Measurements from ENCODE around the gene SPOCD1.
"Not testable (repeated sequence)": the region's sequence is repeated elsewhere in the genome, so short reads cannot be mapped to it uniquely, and the experiment has no call there.

SPOCD1 gene

DNA sequence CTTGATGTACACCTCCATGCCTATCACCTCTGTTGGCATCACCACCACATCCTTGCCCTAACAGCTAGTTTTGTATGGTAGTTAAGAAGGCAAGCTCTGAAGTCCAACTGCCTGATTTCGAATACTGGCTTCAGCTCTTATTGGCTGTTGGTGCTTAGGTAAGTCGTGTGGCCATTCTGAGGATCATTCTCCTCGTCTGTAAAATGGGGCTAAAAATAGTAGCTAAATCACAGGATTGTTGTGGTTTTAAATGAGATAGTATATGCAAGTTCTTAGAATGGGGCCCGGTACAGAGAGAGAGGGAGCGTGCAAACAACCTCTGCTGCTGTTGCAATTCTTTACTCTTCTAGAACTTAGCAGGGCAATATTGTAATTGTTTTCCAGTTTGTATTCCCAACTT, 20.8 kb upstream of the SPOCD1 start:
- DNase-seq (ENCODE audit: low spot score in 2 of 2) = no peak
- Mint-ChIP-seq H3K27ac (peak overlapping the region; percentile 33), H3K36me3 (no peaks in the 10 kb centered on the region), H3K9me3 (no peaks in the 10 kb centered on the region), H3K4me3 (no peak overlapping the region), H3K4me1 (peaks cover 12% of the 10 kb centered on the region)
- no peak for ATAC-seq

DNA sequence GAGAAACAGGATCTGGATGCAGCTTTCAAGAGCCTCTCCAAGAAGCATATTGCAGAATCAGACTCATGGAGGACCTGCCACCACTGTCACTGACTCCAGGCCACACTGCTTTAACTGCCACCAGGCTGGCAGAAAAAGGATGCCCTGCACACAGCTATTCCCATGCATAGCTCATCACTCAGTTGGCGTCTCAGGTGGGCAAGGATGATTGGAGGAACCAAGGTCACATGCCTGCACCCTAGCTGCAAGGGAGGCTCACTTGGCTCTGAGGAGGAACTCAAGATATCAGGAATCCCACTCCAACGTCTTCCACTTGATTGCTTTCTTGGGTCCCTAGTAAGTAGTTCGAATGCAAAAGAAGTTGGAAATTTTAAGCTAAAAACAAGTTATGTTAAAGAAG, 19.6 kb upstream of the SPOCD1 start:
- Mint-ChIP-seq H3K4me3 (no peak overlapping the region), H3K36me3 (no peaks in the 10 kb centered on the region), H3K4me1 (peaks cover 14% of the 10 kb centered on the region), H3K27ac (no peak overlapping the region), H3K9me3 (no peaks in the 10 kb centered on the region)
- no peak for ATAC-seq
- no peak for DNase-seq (ENCODE audit: low spot score in 2 of 2)

DNA sequence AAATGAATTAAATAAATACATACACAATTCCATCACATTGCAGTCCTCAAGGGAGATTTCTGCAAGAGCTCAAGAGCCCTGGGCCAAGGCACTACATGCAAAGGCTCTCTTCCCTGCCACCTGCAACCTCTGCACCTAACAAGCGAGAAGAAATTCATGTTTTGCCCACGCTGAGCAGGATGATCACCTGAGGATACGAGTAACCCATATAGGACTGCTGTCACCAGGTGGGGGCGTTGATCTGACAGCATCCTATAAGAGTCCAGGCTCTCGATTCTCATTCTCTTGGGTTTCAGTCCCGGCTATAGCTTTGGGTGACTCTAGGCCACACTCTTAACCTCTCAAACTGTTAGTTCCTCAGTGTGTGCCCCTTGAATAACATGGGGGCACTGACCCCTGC, 18.7 kb upstream of the SPOCD1 start:
- Mint-ChIP-seq H3K9me3 (no peaks in the 10 kb centered on the region), H3K4me3 (no peak overlapping the region), H3K4me1 (peaks cover 14% of the 10 kb centered on the region), H3K36me3 (no peaks in the 10 kb centered on the region), H3K27ac (no peak overlapping the region)
- ATAC-seq (no peak), DNase-seq (ENCODE audit: low spot score in 2 of 2) (no peak)

DNA sequence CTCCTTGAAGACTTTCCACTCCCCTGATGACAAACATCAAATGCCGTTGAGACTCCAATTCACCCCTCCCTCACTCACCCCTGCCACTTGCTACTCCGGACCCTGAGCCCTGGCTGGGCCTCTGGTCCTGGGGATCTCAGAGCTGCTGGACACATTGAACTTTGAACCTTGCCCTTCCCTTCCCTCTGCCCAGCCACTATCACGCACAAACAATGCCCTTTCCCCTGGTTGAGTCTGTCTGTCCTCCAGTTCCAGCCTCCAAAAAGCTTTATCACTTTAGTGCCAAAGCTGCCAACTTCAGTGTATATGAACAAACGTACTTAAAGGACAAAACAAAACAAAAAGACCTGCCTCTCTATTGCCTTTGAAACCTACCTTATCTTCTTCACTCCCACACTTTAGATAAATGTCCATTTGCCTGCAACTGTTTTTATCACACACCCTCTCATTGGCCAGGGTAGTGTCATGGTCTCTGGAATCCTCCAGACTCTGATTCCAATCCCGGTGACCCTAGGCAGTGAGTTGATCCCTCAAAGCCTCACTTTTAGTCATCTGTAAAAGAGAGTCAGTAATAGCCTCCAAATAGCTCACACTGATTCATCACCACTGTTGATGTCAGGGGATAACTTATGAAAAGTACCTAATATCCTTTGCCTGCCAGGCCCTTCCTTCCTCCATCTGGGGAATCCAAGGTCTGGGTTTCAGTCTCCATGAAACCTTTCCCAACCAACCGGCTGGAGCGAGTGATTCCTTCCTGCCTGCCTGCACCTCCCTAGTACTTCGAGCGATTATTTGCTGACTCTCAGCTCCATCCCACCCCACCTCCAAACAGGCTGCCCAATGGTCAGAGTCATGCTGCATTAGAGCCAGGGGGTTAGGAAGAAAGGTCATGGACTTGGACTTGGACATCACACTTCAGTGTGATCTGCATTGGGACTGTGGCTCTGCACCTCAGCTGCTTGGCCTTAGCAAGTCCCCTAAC, 15.9 kb upstream of the SPOCD1 start:
- Mint-ChIP-seq H3K27ac (no peak overlapping the region), H3K4me1 (peaks cover 36% of the 10 kb centered on the region), H3K9me3 (no peaks in the 10 kb centered on the region), H3K36me3 (no peaks in the 10 kb centered on the region), H3K4me3 (no peak overlapping the region)
- DNase-seq (ENCODE audit: low spot score in 2 of 2) = no peak
- ATAC-seq = no peak

DNA sequence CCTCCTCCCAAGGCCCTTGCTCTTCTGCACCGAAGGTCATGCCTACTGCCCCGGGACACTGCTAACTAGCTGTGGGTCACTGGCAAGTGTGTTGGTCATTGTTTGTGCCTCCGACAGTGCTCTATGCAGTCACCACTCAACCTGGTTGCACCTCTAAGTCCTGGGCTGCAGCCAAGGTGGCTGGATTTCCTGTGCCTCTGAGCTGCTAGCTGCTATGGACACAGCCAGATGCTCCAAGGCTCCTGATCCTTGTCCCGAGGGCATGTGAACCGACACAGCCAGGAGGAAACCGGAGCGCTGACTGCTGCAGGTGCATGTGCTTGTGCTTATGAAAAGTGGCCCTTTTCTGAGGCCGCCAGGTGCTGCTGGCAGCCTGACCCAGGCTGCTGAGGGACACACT, 14.7 kb upstream of the SPOCD1 start:
- Mint-ChIP-seq H3K27ac (no peak overlapping the region), H3K4me1 (peaks cover 38% of the 10 kb centered on the region), H3K4me3 (no peak overlapping the region)

DNA sequence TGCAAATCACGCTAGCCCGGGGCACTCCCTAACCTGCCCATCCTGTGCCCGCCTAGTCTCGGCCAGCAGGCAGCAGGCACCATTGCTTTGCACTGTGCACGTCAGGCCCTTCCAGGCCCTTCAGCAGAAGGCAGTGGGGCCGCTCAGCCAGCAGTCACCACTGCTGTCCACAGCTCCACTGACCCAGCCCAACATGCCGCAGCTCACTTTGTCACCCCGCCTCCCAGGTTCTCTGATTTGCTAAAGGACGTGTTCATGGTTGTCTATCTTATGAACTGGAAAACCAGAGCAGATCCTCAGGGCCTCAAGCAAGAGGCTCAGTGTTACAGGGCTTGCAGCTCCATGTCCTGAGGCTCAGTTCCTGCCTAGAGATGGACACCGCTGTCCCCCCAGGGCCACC, 14.2 kb upstream of the SPOCD1 start:
- Mint-ChIP-seq H3K4me3 (no peak overlapping the region), H3K36me3 (no peaks in the 10 kb centered on the region), H3K9me3 (no peaks in the 10 kb centered on the region), H3K27ac (no peak overlapping the region), H3K4me1 (peaks cover 38% of the 10 kb centered on the region)
- ATAC-seq = no peak
- DNase-seq (ENCODE audit: low spot score in 2 of 2) = no peak

More for the DNA sequence above, 14.7 kb upstream of the SPOCD1 start:
- H3K9me3 Mint-ChIP-seq = no peaks in the 10 kb centered on the region
- no peaks in the 10 kb centered on the region for H3K36me3 Mint-ChIP-seq
- DNase-seq (ENCODE audit: low spot score in 2 of 2) = no peak
- ATAC-seq = no peak

DNA sequence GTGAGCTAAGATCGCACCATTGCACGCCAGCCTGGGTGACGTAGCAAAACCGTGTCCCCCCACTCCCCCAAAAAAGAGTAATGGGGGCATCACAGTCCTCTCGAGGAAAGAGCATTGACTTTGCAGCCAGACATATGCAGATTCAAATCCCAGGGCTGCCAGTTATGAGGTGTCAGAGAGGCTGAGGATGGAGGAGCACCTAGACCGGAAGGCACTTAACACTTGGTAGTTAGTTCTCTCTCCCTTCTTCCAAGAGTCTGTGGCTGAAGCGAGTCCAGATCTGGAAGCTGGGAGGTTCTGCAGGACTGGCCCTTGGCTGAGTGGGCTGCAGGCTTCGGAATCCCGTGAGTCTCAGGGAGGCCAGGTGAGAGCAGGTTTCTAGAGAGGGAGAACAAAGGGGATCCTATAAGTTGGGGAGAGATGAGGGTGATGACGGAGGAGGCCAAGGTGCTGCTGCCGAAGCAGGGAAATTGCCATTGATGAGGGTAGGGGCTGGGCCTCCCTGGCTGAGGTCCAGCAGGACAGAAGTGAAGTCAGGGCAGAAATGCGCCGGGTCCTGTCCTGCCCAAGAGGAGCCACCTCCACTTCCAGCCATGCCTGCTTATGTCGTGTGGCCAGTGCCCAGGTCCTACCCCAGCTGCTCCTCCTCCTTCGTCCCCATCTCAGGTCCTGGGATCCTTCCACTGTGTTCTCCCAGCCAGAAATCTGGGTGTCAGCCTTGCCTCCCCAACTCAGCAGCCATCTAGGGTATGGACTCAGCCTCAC, 13.3 kb upstream of the SPOCD1 start:
- no peak for ATAC-seq
- Mint-ChIP-seq H3K27ac (no peak overlapping the region), H3K4me3 (no peak overlapping the region)

DNA sequence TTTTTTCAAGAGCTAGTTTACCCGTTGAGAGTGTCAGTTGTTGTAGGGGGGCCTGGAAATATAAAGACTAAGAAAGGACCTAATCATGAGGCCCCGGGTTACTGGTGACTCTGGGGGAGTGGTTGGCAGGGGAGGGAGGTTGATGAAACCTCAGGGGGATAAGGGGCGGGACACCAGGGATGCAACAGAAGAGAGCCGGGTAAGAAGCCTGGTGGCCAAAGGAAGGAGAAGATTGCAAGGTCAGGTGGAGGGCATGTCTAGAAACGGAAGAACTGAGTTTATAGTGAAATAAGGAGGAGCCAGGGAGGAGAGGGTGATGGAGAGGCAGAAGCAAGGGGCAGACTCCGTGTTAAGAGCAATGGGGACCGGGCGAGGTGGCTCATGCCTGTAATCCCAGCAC, 12.5 kb upstream of the SPOCD1 start:
- no peak for DNase-seq (ENCODE audit: low spot score in 2 of 2)
- Mint-ChIP-seq H3K27ac (peak overlapping the region; percentile 48), H3K36me3 (no peaks in the 10 kb centered on the region), H3K4me1 (peaks cover 38% of the 10 kb centered on the region), H3K9me3 (no peaks in the 10 kb centered on the region), H3K4me3 (peak overlapping the region; percentile 59)
- ATAC-seq = peak; percentile 43

More for the DNA sequence above, 13.3 kb upstream of the SPOCD1 start:
- Mint-ChIP-seq H3K9me3 (no peaks in the 10 kb centered on the region), H3K36me3 (no peaks in the 10 kb centered on the region), H3K4me1 (peaks cover 38% of the 10 kb centered on the region)
- DNase-seq (ENCODE audit: low spot score in 2 of 2) = no peak

DNA sequence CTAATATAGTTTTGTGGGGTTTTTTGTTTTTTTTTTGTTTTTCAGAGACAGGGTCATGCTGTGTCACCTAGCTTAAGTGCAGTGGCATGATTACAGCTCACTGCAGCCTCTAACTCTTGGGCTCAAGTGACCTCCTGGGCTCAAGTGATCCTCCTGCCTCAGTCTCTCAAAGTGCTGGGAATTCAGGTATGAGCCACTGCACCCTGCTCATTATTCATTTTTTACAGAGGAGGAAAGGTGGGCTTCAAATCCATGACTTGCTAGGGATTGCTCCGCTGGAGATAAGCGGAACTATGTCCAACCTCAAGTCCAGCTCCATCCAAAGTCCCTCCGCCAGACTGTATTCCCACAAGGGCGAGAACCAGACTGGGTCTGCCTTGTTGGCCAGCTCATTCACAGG, 8.0 kb upstream of the SPOCD1 start:
- Mint-ChIP-seq H3K36me3 (no peaks in the 10 kb centered on the region), H3K9me3 (no peaks in the 10 kb centered on the region), H3K27ac (no peak overlapping the region), H3K4me1 (peaks cover 25% of the 10 kb centered on the region), H3K4me3 (no peak overlapping the region)
- ATAC-seq (no peak), DNase-seq (ENCODE audit: low spot score in 2 of 2) (no peak)

DNA sequence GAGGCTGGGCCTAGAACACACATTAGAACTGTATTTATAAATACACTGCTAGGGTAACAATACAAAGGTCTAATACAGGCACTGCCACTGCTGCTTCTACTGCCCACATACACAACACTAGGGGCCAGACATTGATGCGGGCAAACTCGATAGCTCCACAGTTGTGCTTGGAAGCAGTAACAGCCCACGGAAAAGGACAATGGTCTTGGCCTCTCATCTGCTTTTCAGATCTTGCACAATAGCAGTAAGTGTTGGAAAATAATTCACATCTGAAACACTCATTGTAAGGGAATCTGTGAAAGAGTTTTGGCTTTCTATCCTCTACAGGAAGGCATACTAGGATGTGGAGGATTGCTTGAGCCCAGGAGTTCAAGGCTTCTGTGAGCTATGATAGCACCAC, 6.9 kb upstream of the SPOCD1 start:
- ATAC-seq (no peak), DNase-seq (ENCODE audit: low spot score in 2 of 2) (no peak)
- peaks cover 16% of the 10 kb centered on the region for H3K4me1 Mint-ChIP-seq
- no peaks in the 10 kb centered on the region for H3K36me3 Mint-ChIP-seq
- no peaks in the 10 kb centered on the region for H3K9me3 Mint-ChIP-seq
- no peak overlapping the region for H3K27ac Mint-ChIP-seq
- no peak overlapping the region for H3K4me3 Mint-ChIP-seq

DNA sequence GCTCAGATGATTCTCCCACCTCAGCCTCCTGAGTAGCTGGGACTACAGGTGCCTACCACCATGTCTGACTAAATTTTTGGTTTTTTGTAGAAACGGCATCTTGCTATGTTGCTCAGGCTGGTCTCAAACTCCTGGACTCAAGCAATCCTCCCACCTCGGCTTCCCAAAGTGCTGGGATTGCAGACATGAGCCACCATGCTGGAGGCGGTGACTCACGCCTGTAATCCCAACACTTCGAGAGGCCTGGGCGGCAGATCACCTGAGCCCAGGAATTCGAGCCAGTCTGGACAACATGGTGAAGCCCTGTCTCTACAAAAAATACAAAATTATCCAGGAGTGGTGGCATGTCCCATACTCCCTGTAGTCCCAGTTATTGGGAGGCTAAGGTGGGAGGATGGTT, 4.4 kb upstream of the SPOCD1 start:
- not testable (repeated sequence) for H3K9me3 Mint-ChIP-seq; H3K27ac Mint-ChIP-seq; H3K4me3 Mint-ChIP-seq; H3K36me3 Mint-ChIP-seq; ATAC-seq; DNase-seq (ENCODE audit: low spot score in 2 of 2)
- H3K4me1 Mint-ChIP-seq = peaks cover 12% of the 10 kb centered on the region

DNA sequence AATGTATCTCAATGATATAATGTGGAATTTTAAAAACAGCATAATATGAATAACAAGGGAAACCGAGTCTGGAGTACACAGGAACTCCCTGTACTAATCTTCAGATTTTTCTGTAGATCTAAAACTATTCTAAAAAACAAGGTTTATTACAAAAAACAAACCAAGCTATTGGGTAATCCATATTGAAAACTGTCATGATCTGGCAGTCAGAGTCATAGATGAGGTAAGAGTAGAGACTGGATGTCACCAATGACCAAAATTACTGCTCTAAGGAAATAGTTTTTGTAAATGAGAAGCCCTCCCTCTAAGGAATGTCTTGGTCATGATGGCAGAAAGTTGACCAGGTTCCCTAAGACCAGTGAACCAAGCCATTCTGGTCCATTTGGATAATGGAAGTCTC, 2.4 kb upstream of the SPOCD1 start:
- Mint-ChIP-seq H3K36me3 (peaks cover 6% of the 10 kb centered on the region), H3K4me3 (no peak overlapping the region), H3K27ac (no peak overlapping the region), H3K9me3 (no peaks in the 10 kb centered on the region), H3K4me1 (peaks cover 12% of the 10 kb centered on the region)
- no peak for DNase-seq (ENCODE audit: low spot score in 2 of 2)
- ATAC-seq = no peak

DNA sequence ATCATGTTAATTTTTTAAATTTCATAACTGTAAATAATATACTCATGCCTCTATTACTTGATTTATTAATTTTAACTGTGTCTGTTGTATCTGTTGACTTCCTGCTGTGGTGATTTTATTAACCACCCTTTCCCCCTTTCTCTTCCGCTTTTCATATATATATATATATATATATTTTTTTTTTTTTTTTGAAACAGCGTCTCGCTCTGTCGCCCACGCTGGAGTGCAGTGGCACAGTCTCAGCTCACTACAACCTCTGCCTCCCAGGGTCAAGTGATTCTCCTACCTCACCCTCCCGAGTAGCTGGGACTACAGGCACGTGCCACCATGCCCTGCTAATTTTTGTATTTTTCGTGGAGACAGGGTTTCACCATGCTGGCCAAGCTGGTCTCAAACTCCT, 1.1 kb upstream of the SPOCD1 start:
- ATAC-seq; H3K4me3 Mint-ChIP-seq; H3K36me3 Mint-ChIP-seq; H3K27ac Mint-ChIP-seq; H3K9me3 Mint-ChIP-seq; DNase-seq (ENCODE audit: low spot score in 2 of 2): not testable (repeated sequence)
- H3K4me1 Mint-ChIP-seq = peaks cover 15% of the 10 kb centered on the region

DNA sequence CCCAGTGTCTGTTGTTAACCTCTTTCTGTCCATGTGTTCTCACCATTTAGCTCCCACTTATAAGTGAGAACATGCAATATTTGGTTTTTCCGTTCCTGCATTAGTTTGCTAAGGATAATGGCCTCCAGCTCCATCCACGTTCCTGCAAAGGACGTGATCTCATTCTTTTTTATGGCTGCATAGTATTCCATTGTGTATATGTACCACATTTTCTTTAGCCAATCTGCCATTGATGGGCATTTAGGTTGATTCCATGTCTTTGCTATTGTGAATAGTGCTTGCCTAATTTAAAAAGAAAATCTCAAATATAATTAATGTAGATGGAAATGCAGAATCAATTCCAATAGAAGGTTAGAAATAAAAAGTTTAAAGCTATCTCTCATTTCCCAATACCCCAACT, 679 bp upstream of the SPOCD1 start:
- not testable (repeated sequence) for H3K9me3 Mint-ChIP-seq; DNase-seq (ENCODE audit: low spot score in 2 of 2); H3K27ac Mint-ChIP-seq; H3K36me3 Mint-ChIP-seq; H3K4me3 Mint-ChIP-seq; ATAC-seq
- H3K4me1 Mint-ChIP-seq = peaks cover 18% of the 10 kb centered on the region

DNA sequence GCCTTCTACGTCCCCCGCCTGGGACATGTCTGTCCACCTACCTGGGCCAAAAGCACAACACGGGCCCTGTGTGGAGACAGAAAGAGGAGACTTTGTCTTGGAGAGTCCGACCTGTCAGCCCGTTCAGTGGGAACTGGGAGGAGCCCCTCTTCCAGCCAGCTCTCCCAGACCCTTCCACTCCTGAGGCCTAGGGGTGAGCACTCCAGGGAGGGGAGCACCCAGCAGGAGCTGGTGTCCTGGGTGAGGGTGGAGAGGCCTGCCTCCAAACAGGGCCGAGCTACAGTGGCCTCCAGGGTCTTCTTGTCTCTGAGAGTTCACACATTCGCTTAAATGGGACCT, 546 bp downstream of the SPOCD1 start:
- Mint-ChIP-seq H3K4me3 (no peak overlapping the region), H3K36me3 (peaks cover 6% of the 10 kb centered on the region), H3K27ac (no peak overlapping the region), H3K4me1 (peaks cover 18% of the 10 kb centered on the region), H3K9me3 (no peaks in the 10 kb centered on the region)
- DNase-seq (ENCODE audit: low spot score in 2 of 2) = no peak
- ATAC-seq = peak; percentile 19
